Smooth muscle cell (in vitro differentiated cells): Measurements from ENCODE around the gene MS4A18. TPM values are rescaled to one million over a fixed set of nuclear protein-coding genes. Genes with fewer than 3 reads are reported as not detected.

Experiments used
- DNase-seq: peaks from one replicate; lab custom pipeline; 2025; ENCODE audit not compliant: unreplicated experiment; lab: John Stamatoyannopoulos, UW
- H2AFZ ChIP-seq: fragments of 200-600 bp; sonication (generic); 2 replicates; pipeline ENCODE4 v1.6.0; 2016; ENCODE audit warnings: antibody characterized with exemption, low read depth, mild to moderate bottlenecking
- H3F3A ChIP-seq: fragments of 200-600 bp; sonication (generic); 2 replicates; pipeline ENCODE4 v1.6.0; 2017; ENCODE audit warnings: antibody characterized with exemption, low read depth
- H3K27ac ChIP-seq: fragments of 200-600 bp; sonication (generic); 2 replicates; pipeline ENCODE4 v1.5.1; 2016; ENCODE audit warnings: low read depth, mild to moderate bottlenecking
- H3K27me3 ChIP-seq: fragments of 200-600 bp; sonication (generic); 2 replicates; pipeline ENCODE4 v1.6.1; 2016; ENCODE audit warnings: low read depth, mild to moderate bottlenecking
- H3K36me3 ChIP-seq: fragments of 200-600 bp; sonication (generic); 2 replicates; pipeline ENCODE4 v1.5.1; 2016; ENCODE audit warnings: low read depth
- H3K4me1 ChIP-seq: fragments of 200-600 bp; sonication (generic); 2 replicates; pipeline ENCODE4 v1.5.1; 2016; ENCODE audit warnings: low read depth
- H3K4me2 ChIP-seq: fragments of 200-600 bp; sonication (generic); 2 replicates; pipeline ENCODE4 v1.6.0; 2016; ENCODE audit warnings: mild to moderate bottlenecking
- H3K4me3 ChIP-seq: fragments of 200-600 bp; sonication (generic); 2 replicates; pipeline ENCODE4 v1.5.1; 2016; ENCODE audit warnings: mild to moderate bottlenecking
- H3K79me2 ChIP-seq: fragments of 200-600 bp; sonication (generic); 2 replicates; pipeline ENCODE4 v1.6.0; 2016; ENCODE audit warnings: low read depth, mild to moderate bottlenecking
- H3K9ac ChIP-seq: fragments of 200-600 bp; sonication (generic); 2 replicates; pipeline ENCODE4 v1.6.0; 2016; ENCODE audit warnings: low read depth
- H3K9me3 ChIP-seq: fragments of 200-600 bp; sonication (generic); replicated peaks from 2 replicates; pipeline ENCODE4 v1.5.1; 2016; ENCODE audit warnings: low read depth
- H4K20me1 ChIP-seq: fragments of 200-600 bp; sonication (generic); 2 replicates; pipeline ENCODE4 v1.6.0; 2016; ENCODE audit warnings: low read depth
- WGBS: methylation state at CpG from one replicate; pipeline ENCODE4 v1.1.7; 2016; ENCODE audit warnings: low lambda C conversion rate; 5-methylcytosine and 5-hydroxymethylcytosine counted together
- polyA plus RNA-seq: library from polyadenylated mRNA; unstranded; fragments of >200 nt; fragmentation: Nextera tagmentation; extraction: Ambion mirVana; gene quantifications from 2 replicates; pipeline ENCODE4 v1.2.1, GENCODE V29; 2016
- total RNA-seq: library from RNA; depleted of rRNA; stranded (reverse); fragments of >200 nt; gene quantifications from 2 replicates; pipeline ENCODE4 v1.2.3, GENCODE V29; 2014
- TF ChIP-seq, protein P1 (sequence below): fragments of 200-600 bp; sonication (generic); IDR thresholded peaks from 2 replicates; pipeline ENCODE4 v1.5.1; 2017; ENCODE audit warnings: borderline replicate concordance, mild to moderate bottlenecking, antibody characterized with exemption; ENCODE audit not compliant: insufficient read depth, poor library complexity, severe bottlenecking

The MS4A18 gene
- total and polyA plus RNA-seq, 2 experiments from 2014 or later: not detected

DNA sequence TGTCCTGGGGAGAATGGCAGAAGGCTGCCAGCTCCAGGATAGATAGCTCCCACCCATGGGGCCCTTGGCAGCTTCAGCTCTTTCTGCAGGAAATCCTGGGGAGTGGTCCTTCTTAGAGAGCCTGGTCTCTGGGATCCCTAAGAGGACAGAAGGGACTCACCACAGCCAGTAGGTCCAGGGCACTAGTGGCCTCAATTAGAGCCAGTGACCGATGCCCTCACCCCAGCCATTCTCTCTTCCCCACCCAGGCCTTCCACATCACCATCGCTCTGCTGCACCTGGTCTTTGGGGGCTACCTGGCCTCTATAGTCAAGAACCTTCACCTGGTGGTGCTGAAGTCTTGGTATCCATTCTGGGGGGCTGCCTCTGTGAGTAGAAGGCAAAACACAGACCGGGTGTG is 66.2 kb downstream of the MS4A18 start:
- H4K20me1 ChIP-seq: no peaks in the 10 kb centered on the region
- H3K4me3 ChIP-seq: no peak overlapping the region
- WGBS: 89% methylated on average over 3 of the region's 3 CpGs
- no peak for DNase-seq
- no peak overlapping the region for H3K4me2 ChIP-seq
- H3K27ac ChIP-seq: no peak overlapping the region
- H3F3A ChIP-seq: no peaks in the 10 kb centered on the region
- no peaks in the 10 kb centered on the region for H3K79me2 ChIP-seq
- no peaks in the 10 kb centered on the region for H3K27me3 ChIP-seq
- H3K9ac ChIP-seq: no peak overlapping the region
- no peaks in the 10 kb centered on the region for H3K36me3 ChIP-seq
- TF ChIP-seq, protein P1, sequence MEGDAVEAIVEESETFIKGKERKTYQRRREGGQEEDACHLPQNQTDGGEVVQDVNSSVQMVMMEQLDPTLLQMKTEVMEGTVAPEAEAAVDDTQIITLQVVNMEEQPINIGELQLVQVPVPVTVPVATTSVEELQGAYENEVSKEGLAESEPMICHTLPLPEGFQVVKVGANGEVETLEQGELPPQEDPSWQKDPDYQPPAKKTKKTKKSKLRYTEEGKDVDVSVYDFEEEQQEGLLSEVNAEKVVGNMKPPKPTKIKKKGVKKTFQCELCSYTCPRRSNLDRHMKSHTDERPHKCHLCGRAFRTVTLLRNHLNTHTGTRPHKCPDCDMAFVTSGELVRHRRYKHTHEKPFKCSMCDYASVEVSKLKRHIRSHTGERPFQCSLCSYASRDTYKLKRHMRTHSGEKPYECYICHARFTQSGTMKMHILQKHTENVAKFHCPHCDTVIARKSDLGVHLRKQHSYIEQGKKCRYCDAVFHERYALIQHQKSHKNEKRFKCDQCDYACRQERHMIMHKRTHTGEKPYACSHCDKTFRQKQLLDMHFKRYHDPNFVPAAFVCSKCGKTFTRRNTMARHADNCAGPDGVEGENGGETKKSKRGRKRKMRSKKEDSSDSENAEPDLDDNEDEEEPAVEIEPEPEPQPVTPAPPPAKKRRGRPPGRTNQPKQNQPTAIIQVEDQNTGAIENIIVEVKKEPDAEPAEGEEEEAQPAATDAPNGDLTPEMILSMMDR: no peak
- H3K9me3 ChIP-seq: no peaks in the 10 kb centered on the region
- H2AFZ ChIP-seq: no peak overlapping the region
- H3K4me1 ChIP-seq: no peaks in the 10 kb centered on the region

DNA sequence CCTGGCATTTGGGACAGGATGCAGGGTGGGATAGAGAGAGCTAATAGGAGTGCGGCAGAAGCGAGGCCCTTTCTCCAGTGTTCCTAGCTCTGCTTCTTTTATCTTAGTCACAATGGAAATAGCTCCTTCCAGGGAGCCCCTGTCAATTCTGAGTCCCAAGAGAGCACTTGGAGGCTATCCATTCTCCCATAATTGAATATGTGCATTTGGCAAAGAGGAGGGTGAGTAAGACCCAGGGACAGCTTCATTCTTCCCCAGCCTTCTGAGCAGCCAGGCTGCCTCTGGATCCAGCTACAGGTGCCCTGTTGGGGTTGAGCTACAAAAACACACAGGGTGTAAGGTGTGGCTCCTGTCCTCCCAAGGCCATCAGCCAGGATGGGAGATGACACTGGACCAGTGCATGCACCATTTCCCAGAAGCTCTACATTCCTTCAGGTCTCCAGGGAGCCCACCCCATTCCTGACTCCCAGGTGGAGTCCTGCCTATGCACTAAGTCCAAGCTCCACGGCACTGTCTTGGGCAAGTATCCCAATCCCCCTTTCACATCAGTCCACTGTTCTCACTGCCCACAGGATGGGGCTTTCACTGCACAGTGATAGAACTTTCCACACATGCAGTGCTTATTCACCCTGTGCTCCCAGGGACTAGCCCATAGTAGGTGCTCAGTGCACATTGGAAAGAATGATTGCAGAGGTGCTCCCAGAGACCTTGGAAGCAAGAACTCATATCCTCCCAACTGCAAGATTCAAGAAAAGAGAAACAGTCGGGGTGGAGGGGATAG is 66.8 kb downstream of the MS4A18 start:
- Histone ChIP-seq H3K9me3 (no peaks in the 10 kb centered on the region), H3K27ac (no peak overlapping the region), H3K79me2 (no peaks in the 10 kb centered on the region), H3K9ac (no peak overlapping the region), H3K36me3 (no peaks in the 10 kb centered on the region), H3F3A (no peaks in the 10 kb centered on the region), H3K4me2 (no peak overlapping the region), H4K20me1 (no peaks in the 10 kb centered on the region), H3K27me3 (no peaks in the 10 kb centered on the region), H3K4me3 (no peak overlapping the region), H2AFZ (no peak overlapping the region), H3K4me1 (no peaks in the 10 kb centered on the region)
- TF ChIP-seq, protein P1: no peak
- WGBS: 83% methylated on average over 4 of the region's 4 CpGs
- DNase-seq: no peak

DNA sequence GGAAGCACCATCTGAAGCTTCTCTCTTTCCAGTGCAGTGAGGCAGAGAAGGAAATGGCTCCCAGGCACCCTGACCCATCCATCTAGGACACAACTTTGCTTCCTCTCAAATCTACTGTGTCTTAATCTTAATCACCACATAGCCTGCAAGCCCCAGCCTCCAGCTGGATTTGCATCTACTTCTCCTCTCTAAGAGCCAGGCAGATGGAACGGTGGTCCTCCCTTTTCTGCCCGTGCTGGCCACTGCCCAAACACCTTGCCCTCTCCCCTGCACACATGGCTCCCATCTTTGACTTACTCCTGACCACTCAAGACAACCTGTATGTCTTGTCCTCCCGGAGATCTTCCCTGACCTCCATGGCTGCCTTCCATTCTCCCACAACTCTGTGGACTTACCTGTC is 68.0 kb downstream of the MS4A18 start:
- Histone ChIP-seq H3K36me3 (no peaks in the 10 kb centered on the region), H3F3A (no peaks in the 10 kb centered on the region), H3K9me3 (no peaks in the 10 kb centered on the region), H3K9ac (no peak overlapping the region), H3K27ac (no peak overlapping the region), H3K27me3 (no peaks in the 10 kb centered on the region), H3K4me1 (no peaks in the 10 kb centered on the region), H3K79me2 (no peaks in the 10 kb centered on the region), H3K4me3 (no peak overlapping the region), H2AFZ (no peak overlapping the region), H4K20me1 (no peaks in the 10 kb centered on the region), H3K4me2 (no peak overlapping the region)
- WGBS: 70% methylated on average over 3 of the region's 3 CpGs
- DNase-seq: no peak
- TF ChIP-seq, protein P1: no peak

Other genes with a start within 250 kb of the MS4A18 start
- not detected in 2 replicates for gene MS4A12, start 231.9 kb upstream of the MS4A18 start, total RNA-seq
- not detected in 2 replicates for gene MS4A12, start 231.9 kb upstream of the MS4A18 start, polyA plus RNA-seq
- not detected in 2 replicates for gene MS4A13, start 209.3 kb upstream of the MS4A18 start, total RNA-seq
- gene MS4A13, start 209.3 kb upstream of the MS4A18 start, polyA plus RNA-seq: not detected in 2 replicates
- gene MS4A8, start 25.1 kb upstream of the MS4A18 start, total RNA-seq: not detected in 2 replicates
- gene MS4A8, start 25.1 kb upstream of the MS4A18 start, polyA plus RNA-seq: not detected in 2 replicates
- gene MS4A15, start 32.1 kb downstream of the MS4A18 start, total RNA-seq: not detected in 2 replicates
- not detected in 2 replicates for gene MS4A15, start 32.1 kb downstream of the MS4A18 start, polyA plus RNA-seq
- not detected in 2 replicates for gene MS4A10, start 60.6 kb downstream of the MS4A18 start, total RNA-seq
- gene MS4A10, start 60.6 kb downstream of the MS4A18 start, polyA plus RNA-seq: not detected in 2 replicates
- 2.6 and 7.5 TPM in 2 replicates for gene CCDC86, start 117.4 kb downstream of the MS4A18 start, total RNA-seq
- 24.2 and 30.3 TPM in 2 replicates for gene CCDC86, start 117.4 kb downstream of the MS4A18 start, polyA plus RNA-seq
- 0.04 TPM in 1 of 2 replicates, not detected in the other for gene PTGDR2, start 131.2 kb downstream of the MS4A18 start, total RNA-seq
- 0.08 and 0.45 TPM in 2 replicates for gene PTGDR2, start 131.2 kb downstream of the MS4A18 start, polyA plus RNA-seq
- 0.94 TPM in 1 of 2 replicates, not detected in the other for gene ZP1, start 142.8 kb downstream of the MS4A18 start, total RNA-seq
- gene ZP1, start 142.8 kb downstream of the MS4A18 start, polyA plus RNA-seq: 1.4 and 2.9 TPM in 2 replicates
- 33.0 and 36.3 TPM in 2 replicates for gene PRPF19, start 181.9 kb downstream of the MS4A18 start, total RNA-seq
- gene PRPF19, start 181.9 kb downstream of the MS4A18 start, polyA plus RNA-seq: 10.2 and 14.1 TPM in 2 replicates
- 19.8 and 48.5 TPM in 2 replicates for gene TMEM109, start 189.4 kb downstream of the MS4A18 start, total RNA-seq
- 99.7 and 107 TPM in 2 replicates for gene TMEM109, start 189.4 kb downstream of the MS4A18 start, polyA plus RNA-seq
- 40.7 and 46.6 TPM in 2 replicates for gene TMEM132A, start 199.7 kb downstream of the MS4A18 start, total RNA-seq
- 91.3 and 108 TPM in 2 replicates for gene TMEM132A, start 199.7 kb downstream of the MS4A18 start, polyA plus RNA-seq
- 0.27 and 0.99 TPM in 2 replicates for gene SLC15A3, start 227.5 kb downstream of the MS4A18 start, total RNA-seq
- 0.33 and 2.4 TPM in 2 replicates for gene SLC15A3, start 227.5 kb downstream of the MS4A18 start, polyA plus RNA-seq
- 0.27 TPM in 1 of 2 replicates, not detected in the other for gene CD6, start 247.0 kb downstream of the MS4A18 start, total RNA-seq
- gene CD6, start 247.0 kb downstream of the MS4A18 start, polyA plus RNA-seq: 0.21 TPM in 1 of 2 replicates, not detected in the other